Stimulated activated CD8-positive, alpha-beta memory T cell treated with anti-CD3 and anti-CD28 coated beads, Interleukin-4, amount 100 ng/mL, for 1 hour (primary cell): ENCODE measurements around the gene STIM1.
"Not testable (repeated sequence)": the region's sequence is repeated elsewhere in the genome, so short reads cannot be mapped to it uniquely, and the experiment has no call there.

Experiments used
- DNase-seq, 2 donors: peaks; one replicate each; pipeline ENCODE4 v3.0.0-alpha.2; 2020; ENCODE audit warnings: low read depth in 2 of 2, low spot score in 1 of 2

The STIM1 gene

DNA sequence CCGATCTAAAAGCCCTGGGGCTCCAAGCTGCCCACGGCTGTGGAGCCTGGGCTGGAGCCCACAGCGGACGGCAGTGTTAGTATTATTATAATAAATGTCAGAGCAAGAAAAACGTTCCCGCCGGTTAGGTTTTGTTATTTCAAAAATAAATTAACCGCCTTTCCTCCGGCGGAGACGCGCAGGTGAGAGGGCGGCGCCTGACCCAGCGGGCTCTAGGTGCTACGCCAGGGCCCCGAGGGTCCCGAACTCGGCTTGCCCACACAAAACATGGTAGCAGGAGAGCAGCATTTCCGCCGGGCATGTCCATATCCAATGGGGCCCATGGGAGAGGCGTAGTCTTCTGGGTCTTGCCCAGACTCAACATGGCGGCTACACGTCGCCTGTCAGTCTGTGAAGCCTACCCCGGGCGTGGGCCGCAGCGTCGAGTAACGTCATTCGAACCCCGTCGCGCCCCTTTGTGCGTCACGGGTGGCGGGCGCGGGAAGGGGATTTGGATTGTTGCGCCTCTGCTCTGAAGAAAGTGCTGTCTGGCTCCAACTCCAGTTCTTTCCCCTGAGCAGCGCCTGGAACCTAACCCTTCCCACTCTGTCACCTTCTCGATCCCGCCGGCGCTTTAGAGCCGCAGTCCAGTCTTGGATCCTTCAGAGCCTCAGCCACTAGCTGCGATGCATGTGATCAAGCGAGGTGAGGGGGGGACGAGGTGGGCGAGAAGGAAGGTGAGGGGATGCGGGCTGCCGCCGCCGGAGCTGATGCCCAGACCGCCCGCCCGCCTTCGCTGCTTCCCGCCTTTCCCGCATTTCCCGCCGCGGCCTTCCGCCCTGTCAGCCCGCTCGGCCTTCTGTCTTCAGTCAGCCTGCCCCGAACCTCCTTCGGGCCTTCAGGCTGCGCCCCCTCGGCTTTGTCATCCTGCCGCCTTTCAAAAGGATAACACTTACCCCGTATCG, 239.2 kb downstream of the STIM1 start, which contains the start of gene RRM1:
TSS of gene RRM1 (plus strand) at position 452 of the 944 bp plus-strand sequence. CDS start at position 666, 214 bp downstream.
- peak; percentile 83 to 85 for DNase-seq

DNA sequence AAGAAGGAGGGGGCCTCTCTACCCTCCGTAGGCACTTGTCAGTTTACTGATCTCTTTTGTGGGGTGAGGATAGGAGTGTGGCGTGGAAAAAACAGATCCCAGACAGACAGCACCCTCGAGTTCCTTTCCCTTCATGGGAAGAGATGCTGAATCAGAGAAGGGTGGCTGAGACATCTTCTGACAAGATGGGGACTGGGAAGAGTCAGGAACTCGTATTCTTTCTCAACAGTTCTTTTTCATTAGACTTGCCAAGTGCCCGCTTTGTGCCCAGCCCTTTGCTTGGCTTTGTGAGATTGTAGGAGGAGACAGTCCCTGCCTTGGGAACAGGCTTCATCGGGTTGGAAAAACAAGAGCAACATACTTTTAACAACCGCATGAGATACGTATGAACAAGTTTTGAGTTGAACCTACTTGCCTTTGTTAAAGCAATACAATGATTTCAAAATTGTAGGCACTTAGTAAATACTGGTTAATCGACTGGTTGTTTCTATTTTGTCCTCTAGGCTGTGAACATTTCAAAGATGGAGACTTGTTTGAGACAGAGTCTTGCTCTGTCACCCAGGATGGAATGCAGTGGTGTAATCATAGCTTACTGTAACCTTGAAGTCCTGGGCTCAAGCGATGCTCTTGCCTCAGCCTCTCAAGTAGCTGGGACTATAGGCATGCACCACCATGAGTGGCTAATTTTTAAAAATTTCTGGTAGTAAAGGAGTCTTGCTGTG, 240.2 kb downstream of the STIM1 start:
- no peak for DNase-seq

DNA sequence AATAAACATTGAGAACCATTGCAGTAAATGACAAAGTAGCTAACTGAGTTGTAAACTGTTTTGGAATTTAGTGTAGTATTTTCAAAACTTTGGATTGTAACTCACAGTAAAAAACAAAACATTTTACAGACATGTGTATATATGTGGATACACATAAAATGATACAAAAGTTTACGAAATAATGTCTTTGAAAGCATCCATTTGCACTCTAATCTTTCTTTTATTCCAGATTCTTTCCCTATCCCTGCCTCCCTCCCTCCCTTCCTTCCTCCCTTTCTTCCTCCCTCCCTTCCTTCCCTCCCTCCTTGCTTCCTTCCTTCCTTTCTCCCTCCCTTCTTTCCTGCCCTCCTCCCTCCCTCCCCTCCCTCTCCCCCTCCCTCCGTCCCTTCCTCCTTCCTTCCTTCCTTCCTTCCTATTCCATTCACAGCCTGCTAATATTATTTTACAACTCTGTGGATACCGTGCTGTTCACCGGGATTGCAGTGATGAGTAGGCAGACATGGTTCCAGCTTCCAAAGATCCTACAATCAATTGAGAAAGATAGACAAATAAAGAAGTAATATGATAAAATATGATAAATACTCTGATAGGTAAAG, 242.7 kb downstream of the STIM1 start:
- no peak for DNase-seq

DNA sequence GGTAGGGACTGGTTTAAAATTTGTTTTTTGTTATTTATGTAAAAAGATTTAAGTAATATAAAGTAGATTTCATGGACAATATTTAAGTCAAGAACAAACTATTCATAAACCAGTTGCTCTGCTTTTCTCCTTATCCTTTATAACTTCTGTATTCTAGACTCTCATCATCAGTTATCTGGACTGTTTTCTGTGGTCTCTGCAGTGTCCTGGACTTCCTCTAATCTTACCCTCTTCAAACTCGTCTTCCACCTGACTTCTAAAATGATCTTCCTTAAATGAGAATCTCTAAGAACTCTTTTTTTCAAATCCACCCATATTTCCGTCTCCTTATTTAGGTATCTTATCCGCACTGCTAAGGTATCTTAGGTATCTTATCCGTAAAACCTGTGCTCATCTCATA, 247.2 kb downstream of the STIM1 start:
- no peak for DNase-seq

DNA sequence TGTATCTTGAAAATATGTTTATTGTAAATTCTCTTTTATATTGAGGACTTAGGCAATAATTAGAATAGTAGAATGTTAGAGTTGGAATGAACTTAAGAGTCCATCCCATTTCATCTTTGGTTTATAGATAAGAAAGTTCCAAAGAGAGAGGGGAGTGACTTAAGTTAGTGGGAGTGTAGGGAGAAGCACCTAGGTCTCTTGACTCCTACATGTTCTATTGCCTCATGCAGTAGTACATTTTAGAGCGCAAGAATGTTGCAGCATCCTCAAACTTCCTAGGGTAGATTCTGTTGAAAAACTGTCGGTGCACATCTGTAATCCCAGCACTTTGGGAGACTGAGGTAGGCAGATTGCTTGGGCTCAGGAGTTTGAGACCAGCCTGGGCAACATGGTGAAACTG, 247.8 kb downstream of the STIM1 start:
- no peak for DNase-seq

DNA sequence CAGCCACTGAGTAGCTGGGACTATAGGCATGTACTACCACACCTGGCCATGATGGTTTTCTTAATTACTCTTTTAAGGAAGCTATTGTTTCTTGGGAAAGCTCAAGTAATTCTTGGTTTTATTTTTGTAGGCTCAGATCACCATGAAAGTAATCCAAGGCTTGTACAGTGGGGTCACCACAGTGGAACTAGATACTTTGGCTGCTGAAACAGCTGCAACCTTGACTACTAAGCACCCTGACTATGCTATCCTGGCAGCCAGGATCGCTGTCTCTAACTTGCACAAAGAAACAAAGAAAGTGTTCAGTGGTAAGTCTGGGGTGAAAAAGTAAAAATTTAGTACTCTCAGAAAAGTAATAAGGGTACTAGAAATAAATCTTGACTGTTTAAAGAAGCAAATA, 250.5 kb downstream of the STIM1 start:
- no peak for DNase-seq

DNA sequence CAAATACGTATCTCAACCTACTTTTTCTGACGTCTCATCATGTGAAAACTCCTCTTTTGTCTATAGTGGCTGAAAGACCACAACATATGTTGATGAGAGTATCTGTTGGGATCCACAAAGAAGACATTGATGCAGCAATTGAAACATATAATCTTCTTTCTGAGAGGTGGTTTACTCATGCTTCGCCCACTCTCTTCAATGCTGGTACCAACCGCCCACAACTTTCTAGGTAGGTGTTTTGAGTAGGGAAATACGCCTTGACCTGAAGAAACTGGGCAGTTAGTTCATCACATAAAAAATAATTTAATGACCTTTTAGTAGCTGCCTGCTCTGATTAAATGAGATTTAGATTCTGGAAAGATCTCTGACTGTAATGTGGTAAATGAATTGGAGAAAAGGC, 256.4 kb downstream of the STIM1 start:
- DNase-seq: no peak

DNA sequence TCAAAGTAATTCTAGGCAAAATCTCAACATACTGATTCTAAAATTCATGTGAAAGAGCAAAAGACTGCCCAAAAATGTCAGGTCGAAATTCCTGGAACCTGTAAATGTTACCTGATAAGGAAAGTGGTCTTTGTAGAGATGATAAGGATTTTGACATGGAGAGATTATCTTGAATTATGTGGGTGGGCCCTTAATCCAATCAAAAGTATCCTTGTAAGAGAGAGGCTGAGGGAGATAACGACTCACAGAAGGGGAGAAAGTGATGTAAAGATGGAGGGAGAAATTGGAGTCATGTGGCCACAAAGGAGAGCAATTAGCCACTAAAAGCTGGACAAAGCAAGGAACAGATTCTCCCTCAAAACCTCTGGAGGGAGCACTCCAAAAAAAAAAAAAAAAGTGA, 259.7 kb downstream of the STIM1 start:
- DNase-seq: no peak

DNA sequence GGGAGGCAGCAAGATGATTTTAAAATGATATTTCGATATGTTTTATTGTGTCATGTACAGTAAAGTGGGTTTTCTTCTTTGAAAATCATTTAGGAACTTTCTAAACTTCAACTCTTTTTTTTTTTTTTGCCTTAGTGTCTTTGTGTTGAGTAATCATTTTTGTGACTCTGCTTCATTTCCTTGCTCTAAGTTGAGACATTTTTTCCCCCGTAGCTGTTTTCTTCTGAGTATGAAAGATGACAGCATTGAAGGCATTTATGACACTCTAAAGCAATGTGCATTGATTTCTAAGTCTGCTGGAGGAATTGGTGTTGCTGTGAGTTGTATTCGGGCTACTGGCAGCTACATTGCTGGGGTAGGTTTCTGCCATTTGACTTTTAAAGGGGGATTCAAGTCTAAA, 262.6 kb downstream of the STIM1 start:
- no peak for DNase-seq

DNA sequence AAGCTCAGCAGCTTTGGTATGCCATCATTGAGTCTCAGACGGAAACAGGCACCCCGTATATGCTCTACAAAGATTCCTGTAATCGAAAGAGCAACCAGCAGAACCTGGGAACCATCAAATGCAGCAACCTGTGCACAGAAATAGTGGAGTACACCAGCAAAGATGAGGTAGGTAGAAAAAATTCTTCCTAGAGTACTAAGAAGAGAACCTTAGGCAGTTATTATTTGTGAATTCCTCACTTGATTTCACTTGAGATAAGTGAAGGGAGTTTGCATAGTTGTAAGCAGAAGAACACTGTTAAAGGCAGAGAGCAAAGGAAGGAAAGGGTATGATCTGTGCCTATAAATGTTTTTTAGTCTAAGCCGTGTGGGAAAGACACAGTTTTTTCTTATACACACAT, 267.8 kb downstream of the STIM1 start:
- no peak for DNase-seq

DNA sequence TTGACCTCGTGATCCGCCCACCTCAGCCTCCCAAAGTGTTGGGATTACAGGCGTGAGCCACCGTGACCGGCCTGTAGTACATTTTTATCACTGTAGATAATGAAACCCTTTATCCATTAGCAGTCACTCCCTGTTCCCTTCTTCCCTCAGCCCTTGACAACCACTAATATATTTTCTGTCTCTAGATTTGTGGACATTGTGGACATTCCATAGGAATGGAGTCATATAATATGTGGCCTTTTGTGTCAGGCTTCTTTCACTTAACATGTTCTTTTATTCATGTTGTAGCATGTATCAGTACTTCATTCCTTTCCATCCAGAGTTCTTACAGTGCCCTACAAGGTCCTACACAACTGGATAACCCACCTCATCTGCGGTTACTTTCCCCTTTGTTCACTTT, 269.7 kb downstream of the STIM1 start:
- no peak for DNase-seq

DNA sequence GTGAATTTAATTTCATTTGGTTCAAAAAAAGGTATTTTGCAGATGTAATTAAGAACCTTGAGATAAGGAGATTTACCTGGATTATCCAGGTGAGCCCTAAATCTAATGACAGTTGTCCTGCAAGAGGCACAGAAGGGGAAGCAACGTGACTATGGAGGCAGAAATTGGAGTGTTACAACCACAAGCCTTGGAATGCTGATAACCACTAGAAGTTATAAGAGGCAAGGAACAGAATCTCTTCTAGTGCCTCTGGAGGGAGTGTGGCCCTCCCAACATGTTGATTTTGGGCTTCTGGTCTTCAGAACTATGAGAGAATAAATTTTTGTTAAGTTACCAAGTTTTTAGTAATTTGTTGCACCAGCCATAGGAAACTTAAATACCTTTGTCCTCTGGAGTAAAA, 271.9 kb downstream of the STIM1 start:
- DNase-seq: no peak

DNA sequence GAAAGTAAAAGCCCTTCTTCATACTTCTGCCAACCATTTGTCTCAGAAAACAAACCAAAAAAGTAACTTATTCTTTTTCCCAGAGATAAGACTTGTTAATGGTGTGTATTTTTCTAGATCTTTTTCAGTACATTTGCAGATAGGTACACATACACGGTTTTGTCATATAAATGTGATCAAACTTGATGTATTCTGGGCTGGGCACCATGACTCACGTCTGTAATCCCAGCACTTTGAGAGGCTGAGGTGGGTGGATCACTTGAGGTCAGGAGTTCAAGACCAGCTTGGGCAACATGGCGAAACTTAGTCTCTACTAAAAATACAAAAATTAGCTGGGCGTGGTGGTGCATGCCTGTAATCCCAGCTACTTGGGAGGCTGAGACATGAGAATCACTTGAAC, 274.8 kb downstream of the STIM1 start:
- not testable (repeated sequence) for DNase-seq

DNA sequence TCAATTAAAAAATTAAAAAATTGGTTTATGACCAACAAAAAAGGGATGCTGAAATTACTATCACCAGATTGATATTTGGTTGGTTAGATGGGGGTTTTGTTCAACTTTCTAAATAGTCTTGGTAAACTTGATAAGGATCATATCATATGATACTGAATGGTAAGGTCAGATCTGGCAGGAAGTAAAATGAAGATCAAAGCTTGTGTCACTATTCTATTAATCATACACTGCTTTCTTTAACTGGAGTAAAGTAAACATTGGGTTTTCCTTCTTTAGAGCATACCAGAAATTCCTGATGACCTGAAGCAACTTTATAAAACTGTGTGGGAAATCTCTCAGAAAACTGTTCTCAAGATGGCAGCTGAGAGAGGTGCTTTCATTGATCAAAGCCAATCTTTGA, 279.3 kb downstream of the STIM1 start:
- no peak for DNase-seq

DNA sequence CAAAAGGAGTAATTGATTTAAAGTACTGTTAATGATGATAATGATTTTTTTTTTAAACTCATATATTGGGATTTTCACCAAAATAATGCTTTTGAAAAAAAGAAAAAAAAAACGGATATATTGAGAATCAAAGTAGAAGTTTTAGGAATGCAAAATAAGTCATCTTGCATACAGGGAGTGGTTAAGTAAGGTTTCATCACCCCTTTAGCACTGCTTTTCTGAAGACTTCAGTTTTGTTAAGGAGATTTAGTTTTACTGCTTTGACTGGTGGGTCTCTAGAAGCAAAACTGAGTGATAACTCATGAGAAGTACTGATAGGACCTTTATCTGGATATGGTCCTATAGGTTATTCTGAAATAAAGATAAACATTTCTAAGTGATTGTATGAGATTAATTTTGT, 283.0 kb downstream of the STIM1 start:
- no peak for DNase-seq

DNA sequence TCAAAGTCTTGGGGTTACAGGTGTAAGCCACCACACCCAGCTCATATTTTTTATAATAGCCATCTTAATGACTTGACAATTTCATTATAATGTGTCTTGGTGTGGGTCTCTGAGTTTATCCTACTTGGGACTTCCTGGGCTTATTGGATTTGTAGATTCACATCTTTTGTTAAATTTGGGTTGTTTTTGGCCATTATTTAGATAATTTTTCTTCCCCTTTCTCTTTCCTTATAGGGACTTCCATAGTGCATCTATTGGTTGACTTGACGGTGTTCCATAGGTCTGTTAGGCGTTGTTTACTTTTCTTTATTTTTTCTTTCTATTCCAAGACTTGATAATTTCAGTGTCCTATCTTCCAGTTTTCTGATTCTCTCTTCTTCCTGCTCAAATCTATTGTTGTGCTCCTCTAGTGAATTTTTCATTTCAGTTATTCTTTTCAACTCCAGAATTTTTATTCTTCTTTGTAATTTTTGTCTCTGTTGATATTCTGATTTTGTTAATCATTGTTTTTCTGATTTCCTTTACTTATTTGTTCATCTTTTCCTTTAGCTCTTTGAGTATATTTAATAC, 284.7 kb downstream of the STIM1 start:
- DNase-seq: no peak
